ENCODE measurements around the gene MAST3.

Gene MAST3

DNA sequence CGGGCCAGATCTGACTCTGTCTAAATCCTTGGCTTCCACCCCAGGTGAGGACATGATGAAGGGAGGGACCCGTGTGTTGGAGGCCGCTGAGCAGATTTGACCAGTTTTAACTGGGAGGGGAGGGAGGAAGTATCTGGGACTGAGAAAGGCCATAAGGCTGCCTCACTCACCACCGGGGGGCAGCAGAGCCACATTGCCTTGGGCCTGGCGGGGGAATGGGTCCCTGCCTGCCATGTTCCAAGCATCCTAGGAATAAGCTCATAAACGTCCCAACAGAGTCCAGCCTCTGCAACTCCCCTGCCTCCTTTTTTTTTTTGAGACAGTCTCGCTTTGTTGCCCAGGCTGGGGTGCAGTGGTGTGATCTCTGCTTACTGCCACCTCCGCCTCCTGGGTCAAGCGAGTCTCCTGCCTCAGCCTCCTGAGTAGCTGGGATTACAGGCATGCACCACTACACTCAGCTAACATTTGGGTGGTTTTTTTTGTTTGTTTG, 15.5 kb downstream of the MAST3 start:
- DNase-seq (ENCODE audit: low read depth, low spot score), result peak; percentile 80
- Histone ChIP-seq H3K36me3 (ENCODE audit: insufficient read depth, insufficient read length, low read length) (no peaks in the 10 kb centered on the region), H3K9ac (ENCODE audit: insufficient read length, low read depth) (peak overlapping the region; percentile 51), H3K4me1 (ENCODE audit: insufficient read depth, insufficient read length) (peaks cover 28% of the 10 kb centered on the region), H3K4me3 (ENCODE audit: insufficient read length, low read depth) (no peak overlapping the region), H3K27me3 (ENCODE audit: insufficient read depth, insufficient read length) (peaks cover 33% of the 10 kb centered on the region), H3K9me3 (ENCODE audit: insufficient read depth, low read length) (no peaks in the 10 kb centered on the region)
- TF ChIP-seq ZNF274 (IDR thresholded peaks at IDR 0.05; ENCODE audit: low read depth, low read length) (no peak), SUZ12 (IDR thresholded peaks at IDR 0.05; ENCODE audit: extremely low read depth, insufficient read depth, insufficient read length) (no peak), YY1 (IDR thresholded peaks at IDR 0.05; ENCODE audit: insufficient read depth, insufficient read length) (no peak)

DNA sequence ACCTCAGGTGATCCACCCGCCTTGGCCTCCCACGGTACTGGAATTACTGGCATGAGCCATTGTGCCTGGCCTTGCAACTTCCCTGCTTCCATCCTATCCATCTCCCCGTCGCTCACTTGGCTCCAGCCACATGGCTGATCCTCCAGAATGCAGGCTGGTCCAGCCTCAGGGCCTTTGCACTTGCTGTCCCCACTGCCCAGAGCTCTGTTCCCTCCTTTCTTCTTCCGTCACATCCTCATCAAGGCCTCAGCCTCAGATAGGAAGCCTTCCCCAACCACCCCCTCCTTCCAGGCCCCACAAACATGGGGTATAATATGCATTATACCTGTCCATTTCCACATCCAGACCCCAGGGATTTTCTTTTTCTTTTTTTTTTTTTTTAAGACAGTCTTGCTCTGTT, 16.2 kb downstream of the MAST3 start:
- no peak for DNase-seq (ENCODE audit: low read depth, low spot score)
- H3K4me3 ChIP-seq (ENCODE audit: insufficient read length, low read depth), result no peak overlapping the region
- no peaks in the 10 kb centered on the region for H3K36me3 ChIP-seq (ENCODE audit: insufficient read depth, insufficient read length, low read length)
- H3K27me3 ChIP-seq (ENCODE audit: insufficient read depth, insufficient read length), result peaks cover 25% of the 10 kb centered on the region
- H3K9me3 ChIP-seq (ENCODE audit: insufficient read depth, low read length), result no peaks in the 10 kb centered on the region
- H3K4me1 ChIP-seq (ENCODE audit: insufficient read depth, insufficient read length), result peaks cover 26% of the 10 kb centered on the region
- no peak for TF ChIP-seq YY1 (IDR thresholded peaks at IDR 0.05; ENCODE audit: insufficient read depth, insufficient read length)
- no peak for TF ChIP-seq SUZ12 (IDR thresholded peaks at IDR 0.05; ENCODE audit: extremely low read depth, insufficient read depth, insufficient read length)
- no peak for TF ChIP-seq ZNF274 (IDR thresholded peaks at IDR 0.05; ENCODE audit: low read depth, low read length)
- no peak overlapping the region for H3K9ac ChIP-seq (ENCODE audit: insufficient read length, low read depth)

DNA sequence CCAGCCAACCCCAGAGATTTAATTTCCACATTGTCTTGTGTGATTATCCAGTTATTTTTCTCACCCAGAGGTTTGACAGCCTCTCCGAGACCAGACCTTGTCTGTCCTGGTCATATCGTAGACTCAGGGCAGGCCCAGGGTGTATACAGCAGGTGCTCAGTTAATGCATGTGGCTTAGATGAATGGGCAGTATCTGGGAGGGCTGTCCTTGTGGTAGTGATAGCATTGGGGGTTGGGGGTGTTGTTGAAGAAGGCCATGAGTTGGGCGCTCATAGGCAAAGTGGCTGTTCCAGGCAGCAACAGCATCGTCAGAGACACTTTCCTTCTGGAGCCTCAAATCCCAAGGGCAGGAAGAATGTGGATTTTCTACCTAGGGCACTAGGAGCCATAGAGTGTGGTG, 16.9 kb downstream of the MAST3 start:
- TF ChIP-seq YY1 (IDR thresholded peaks at IDR 0.05; ENCODE audit: insufficient read depth, insufficient read length), result no peak
- TF ChIP-seq ZNF274 (IDR thresholded peaks at IDR 0.05; ENCODE audit: low read depth, low read length), result no peak
- Histone ChIP-seq H3K9ac (ENCODE audit: insufficient read length, low read depth) (no peak overlapping the region), H3K9me3 (ENCODE audit: insufficient read depth, low read length) (no peaks in the 10 kb centered on the region), H3K27me3 (ENCODE audit: insufficient read depth, insufficient read length) (peaks cover 18% of the 10 kb centered on the region), H3K36me3 (ENCODE audit: insufficient read depth, insufficient read length, low read length) (no peaks in the 10 kb centered on the region), H3K4me1 (ENCODE audit: insufficient read depth, insufficient read length) (peaks cover 19% of the 10 kb centered on the region), H3K4me3 (ENCODE audit: insufficient read length, low read depth) (no peak overlapping the region)
- DNase-seq (ENCODE audit: low read depth, low spot score), result no peak

DNA sequence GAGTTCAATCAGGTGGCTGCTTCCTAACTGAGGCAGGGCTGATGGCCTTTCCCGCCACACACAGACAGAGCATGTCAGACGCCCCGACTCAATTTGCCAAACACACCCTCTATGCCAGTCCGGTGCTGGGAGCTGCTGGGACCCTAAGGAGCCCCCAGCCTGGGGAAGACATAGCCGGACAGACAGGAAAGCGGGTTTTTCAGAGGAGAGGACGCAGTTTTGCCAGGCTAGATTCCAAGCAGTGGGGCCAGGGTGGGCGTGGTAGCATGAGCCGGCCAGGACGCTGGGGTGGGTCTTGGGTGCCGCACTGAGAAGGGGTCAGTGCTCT, 19.8 kb downstream of the MAST3 start:
- TF ChIP-seq ZNF274 (IDR thresholded peaks at IDR 0.05; ENCODE audit: low read depth, low read length) (no peak), YY1 (IDR thresholded peaks at IDR 0.05; ENCODE audit: insufficient read depth, insufficient read length) (no peak), SUZ12 (IDR thresholded peaks at IDR 0.05; ENCODE audit: extremely low read depth, insufficient read depth, insufficient read length) (no peak)
- H3K9ac ChIP-seq (ENCODE audit: insufficient read length, low read depth), result peak overlapping the region; percentile 54
- H3K9me3 ChIP-seq (ENCODE audit: insufficient read depth, low read length), result no peaks in the 10 kb centered on the region
- no peak for DNase-seq (ENCODE audit: low read depth, low spot score)
- H3K4me1 ChIP-seq (ENCODE audit: insufficient read depth, insufficient read length), result peaks cover 15% of the 10 kb centered on the region
- no peak overlapping the region for H3K4me3 ChIP-seq (ENCODE audit: insufficient read length, low read depth)
- H3K36me3 ChIP-seq (ENCODE audit: insufficient read depth, insufficient read length, low read length), result peaks cover 6% of the 10 kb centered on the region
- no peaks in the 10 kb centered on the region for H3K27me3 ChIP-seq (ENCODE audit: insufficient read depth, insufficient read length)

DNA sequence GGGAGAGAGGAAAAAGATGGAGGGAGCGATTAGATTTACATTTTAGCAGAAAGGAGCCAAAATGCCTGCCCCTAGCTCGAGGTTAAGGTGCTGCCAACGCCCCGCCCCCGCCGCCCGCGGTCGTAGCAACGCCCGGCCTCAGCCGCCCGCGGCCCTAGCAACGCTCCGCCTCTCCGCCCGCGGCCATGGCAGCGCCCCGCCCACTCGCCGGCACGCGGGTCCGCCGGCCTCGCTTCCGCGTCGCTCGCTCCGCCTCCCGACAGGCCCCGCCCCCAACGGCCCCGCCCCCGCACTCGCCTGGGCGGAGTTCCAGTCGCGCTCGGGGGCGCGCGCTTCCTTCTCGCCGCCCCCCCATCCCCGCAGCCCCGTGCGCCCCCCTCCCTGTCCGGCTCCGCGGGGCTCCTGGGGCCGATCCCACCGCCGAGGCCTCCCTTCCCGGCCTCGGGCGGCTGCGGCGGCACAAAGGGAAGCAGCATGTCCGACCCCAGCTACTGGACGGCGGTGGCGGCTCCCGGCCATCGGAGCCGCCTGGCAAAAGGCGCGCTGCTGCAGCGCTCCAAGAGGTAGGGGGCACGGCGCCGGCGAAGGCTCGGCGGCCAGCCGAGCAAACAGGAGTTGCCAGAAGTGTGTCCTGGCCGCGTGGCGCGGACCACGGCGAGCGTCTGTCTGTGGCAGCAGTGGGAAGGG, 20.3 kb downstream of the MAST3 start:
- Histone ChIP-seq H3K36me3 (ENCODE audit: insufficient read depth, insufficient read length, low read length) (peaks cover 7% of the 10 kb centered on the region), H3K9me3 (ENCODE audit: insufficient read depth, low read length) (no peaks in the 10 kb centered on the region), H3K4me3 (ENCODE audit: insufficient read length, low read depth) (peak overlapping the region; percentile 65), H3K4me1 (ENCODE audit: insufficient read depth, insufficient read length) (peaks cover 13% of the 10 kb centered on the region), H3K27me3 (ENCODE audit: insufficient read depth, insufficient read length) (no peaks in the 10 kb centered on the region), H3K9ac (ENCODE audit: insufficient read length, low read depth) (peak overlapping the region; percentile 90)
- TF ChIP-seq ZNF274 (IDR thresholded peaks at IDR 0.05; ENCODE audit: low read depth, low read length) (no peak), SUZ12 (IDR thresholded peaks at IDR 0.05; ENCODE audit: extremely low read depth, insufficient read depth, insufficient read length) (no peak), YY1 (IDR thresholded peaks at IDR 0.05; ENCODE audit: insufficient read depth, insufficient read length) (no peak)
- DNase-seq (ENCODE audit: low read depth, low spot score), result peak; percentile 72

DNA sequence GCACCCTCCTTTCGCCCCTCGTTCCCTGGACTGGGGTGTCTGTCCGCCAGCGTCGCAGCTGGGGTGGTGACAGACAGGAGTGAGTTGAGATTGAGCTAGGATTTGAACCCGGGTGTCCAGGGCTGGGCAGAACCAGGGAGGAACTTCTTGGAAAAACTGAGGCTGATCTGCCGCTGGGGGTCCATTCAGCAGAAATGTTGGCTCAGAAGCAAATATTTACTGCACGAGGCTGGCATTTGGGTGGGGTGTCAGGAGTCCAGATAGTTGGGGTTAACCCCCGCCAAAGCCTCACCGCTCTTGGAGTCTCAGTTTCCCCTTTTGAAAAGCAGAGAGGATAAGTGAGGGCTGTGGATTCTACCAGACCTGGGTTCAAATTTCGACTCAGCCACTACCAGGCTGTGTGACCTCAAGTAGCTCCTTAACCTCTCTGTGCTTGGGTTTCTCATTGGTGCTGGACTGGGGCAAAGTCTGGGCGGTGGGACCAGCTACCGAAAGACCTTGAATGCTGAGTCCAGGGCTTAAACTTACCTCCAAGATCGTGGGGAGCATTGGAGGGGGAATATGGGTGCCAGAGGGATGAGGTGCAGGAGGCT, 20.9 kb downstream of the MAST3 start:
- TF ChIP-seq YY1 (IDR thresholded peaks at IDR 0.05; ENCODE audit: insufficient read depth, insufficient read length) (no peak), SUZ12 (IDR thresholded peaks at IDR 0.05; ENCODE audit: extremely low read depth, insufficient read depth, insufficient read length) (no peak), ZNF274 (IDR thresholded peaks at IDR 0.05; ENCODE audit: low read depth, low read length) (no peak)
- H3K9ac ChIP-seq (ENCODE audit: insufficient read length, low read depth), result peak overlapping the region; percentile 90
- peak overlapping the region; percentile 65 for H3K4me3 ChIP-seq (ENCODE audit: insufficient read length, low read depth)
- H3K4me1 ChIP-seq (ENCODE audit: insufficient read depth, insufficient read length), result peaks cover 9% of the 10 kb centered on the region
- H3K27me3 ChIP-seq (ENCODE audit: insufficient read depth, insufficient read length), result no peaks in the 10 kb centered on the region
- peaks cover 14% of the 10 kb centered on the region for H3K36me3 ChIP-seq (ENCODE audit: insufficient read depth, insufficient read length, low read length)
- no peak for DNase-seq (ENCODE audit: low read depth, low spot score)
- no peaks in the 10 kb centered on the region for H3K9me3 ChIP-seq (ENCODE audit: insufficient read depth, low read length)

DNA sequence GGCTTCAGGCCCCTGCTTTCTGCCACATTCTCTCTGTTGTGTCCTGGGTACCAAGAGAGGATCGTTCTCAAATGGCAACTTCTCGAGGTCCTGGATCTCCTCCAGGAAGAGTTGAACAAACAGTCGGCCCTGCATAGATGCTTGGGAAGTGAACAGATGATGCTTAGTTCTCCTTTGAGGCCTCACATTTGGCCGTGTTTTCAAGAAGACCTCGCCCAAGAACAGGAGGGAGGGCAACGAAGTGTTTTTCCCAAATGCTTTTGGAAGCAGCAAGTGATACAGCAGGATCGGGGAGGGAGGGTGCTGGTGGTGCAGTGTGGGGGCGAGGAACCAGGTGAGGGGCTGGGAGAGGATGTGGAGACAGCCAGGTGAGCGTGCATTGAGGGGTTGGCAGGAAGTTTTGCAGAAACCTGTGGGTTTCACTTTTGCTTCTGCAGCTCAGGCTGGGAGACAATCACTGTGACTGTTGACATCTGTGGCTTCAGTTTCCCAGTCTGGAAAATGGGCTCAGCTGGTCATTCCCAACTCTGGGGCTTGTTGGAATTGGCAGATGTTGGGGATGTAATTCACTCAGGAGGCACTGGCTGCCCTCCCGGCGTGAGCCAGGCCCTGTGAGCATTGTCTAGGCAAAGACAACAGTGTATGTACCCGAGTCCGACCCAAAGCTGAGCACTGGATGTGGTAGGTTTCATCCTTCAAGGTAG, 21.6 kb downstream of the MAST3 start:
- peaks cover 20% of the 10 kb centered on the region for H3K36me3 ChIP-seq (ENCODE audit: insufficient read depth, insufficient read length, low read length)
- no peaks in the 10 kb centered on the region for H3K27me3 ChIP-seq (ENCODE audit: insufficient read depth, insufficient read length)
- peak overlapping the region; percentile 90 for H3K9ac ChIP-seq (ENCODE audit: insufficient read length, low read depth)
- DNase-seq (ENCODE audit: low read depth, low spot score), result no peak
- peaks cover 9% of the 10 kb centered on the region for H3K4me1 ChIP-seq (ENCODE audit: insufficient read depth, insufficient read length)
- H3K4me3 ChIP-seq (ENCODE audit: insufficient read length, low read depth), result no peak overlapping the region
- H3K9me3 ChIP-seq (ENCODE audit: insufficient read depth, low read length), result no peaks in the 10 kb centered on the region
- TF ChIP-seq YY1 (IDR thresholded peaks at IDR 0.05; ENCODE audit: insufficient read depth, insufficient read length) (no peak), ZNF274 (IDR thresholded peaks at IDR 0.05; ENCODE audit: low read depth, low read length) (no peak), SUZ12 (IDR thresholded peaks at IDR 0.05; ENCODE audit: extremely low read depth, insufficient read depth, insufficient read length) (no peak)
